Endothelial cell of umbilical vein (primary cell): ENCODE measurements around the gene ASB8. TPM values are rescaled to one million over a fixed set of nuclear protein-coding genes. Genes with fewer than 3 reads are reported as not detected.

Experiments
- BruUV-seq: library from RNA; stranded (reverse); fragments of 400-500 nt; replicated peaks from 2 replicates; lab custom pipeline; 2021; lab: Mats Ljungman, UMichigan
- CTCF ChIA-PET: fragments of 300-600, 350-600 bp; sonication (Branson Sonifier 250); formaldehyde crosslinking; loops from one replicate; lab custom pipeline; 2021; ENCODE audit warnings: antibody characterized with exemption, inconsistent platforms; lab: Charles Lee
- POLR2A ChIA-PET: fragments of 300-600, 350-600 bp; sonication (Branson Sonifier 250); formaldehyde crosslinking; loops from one replicate; lab custom pipeline; 2021; ENCODE audit warnings: antibody characterized with exemption, inconsistent platforms; lab: Charles Lee
- DNase-seq: peaks from one replicate; pipeline ENCODE4 v3.0.0-alpha.2; 2011; ENCODE audit warnings: low read depth, low spot score
- FAIRE-seq: peaks from 2 replicates; lab custom pipeline; 2011; peaks lifted over from hg19 to GRCh38; lab: Jason Lieb, UNC
- H2AFZ ChIP-seq: 2 replicates; pipeline ENCODE4 v1.6.0; 2012; ENCODE audit warnings: low read depth, low read length, control low read depth, inconsistent platforms
- H3K27ac ChIP-seq: 2 replicates; pipeline ENCODE4 v1.5.1; 2011; ENCODE audit warnings: low read depth, mild to moderate bottlenecking, control low read depth, low read length, moderate library complexity; ENCODE audit not compliant: insufficient read depth
- H3K27me3 ChIP-seq, 2 experiments: 2 replicates each; pipeline versions ENCODE4 v1.6.0 to v1.6.1; 2011; ENCODE audit warnings: low read length in 2 of 2, mixed read lengths in 1 of 2; ENCODE audit not compliant: control insufficient read depth in 2 of 2, insufficient read depth in 2 of 2
- H3K36me3 ChIP-seq, 2 experiments: 2 replicates in 1 of 2; 3 replicates in 1 of 2; pipeline ENCODE4 v1.5.1; 2011; ENCODE audit warnings: low read length in 2 of 2, mild to moderate bottlenecking in 1 of 2, moderate library complexity in 1 of 2; ENCODE audit not compliant: control insufficient read depth in 2 of 2, insufficient read depth in 2 of 2; ENCODE audit errors: extremely low read depth in 1 of 2
- H3K4me1 ChIP-seq: 3 replicates; pipeline ENCODE4 v1.5.1; 2011; ENCODE audit warnings: mild to moderate bottlenecking, low read length; ENCODE audit not compliant: control insufficient read depth, insufficient read depth; ENCODE audit errors: extremely low read depth
- H3K4me2 ChIP-seq: 2 replicates; pipeline ENCODE4 v1.6.1; 2011; ENCODE audit warnings: low read length, control low read depth, mixed read lengths; ENCODE audit not compliant: insufficient read depth
- H3K4me3 ChIP-seq, 3 experiments: fragments of 200-600 bp in 1 of 3; sonication (generic), shearing (Covaris generic) in 1 of 3; replicated peaks in 1 of 3; 2 replicates each; pipeline ENCODE4 v1.5.1; 2011 to 2016; ENCODE audit warnings: control low read depth in 3 of 3, low read length in 3 of 3, mild to moderate bottlenecking in 2 of 3, inconsistent platforms in 1 of 3, low read depth in 1 of 3, moderate library complexity in 1 of 3; ENCODE audit not compliant: insufficient read depth in 1 of 3
- H3K79me2 ChIP-seq: 2 replicates; pipeline ENCODE4 v1.6.0; 2012; ENCODE audit warnings: low read length, inconsistent platforms; ENCODE audit not compliant: control insufficient read depth, insufficient read depth
- H3K9ac ChIP-seq: replicated peaks from 2 replicates; pipeline ENCODE3; 2011; ENCODE audit warnings: low read length, control low read depth; ENCODE audit not compliant: insufficient read depth; ENCODE audit errors: extremely low read depth
- H3K9me1 ChIP-seq: replicated peaks from 3 replicates; pipeline ENCODE4 v1.6.0; 2011; ENCODE audit warnings: mild to moderate bottlenecking, low read length; ENCODE audit not compliant: control insufficient read depth, insufficient read depth; ENCODE audit errors: extremely low read depth
- H3K9me3 ChIP-seq: replicated peaks from 2 replicates; pipeline ENCODE4 v1.5.1; 2012; ENCODE audit warnings: low read length, inconsistent platforms; ENCODE audit not compliant: control insufficient read depth, insufficient read depth
- H4K20me1 ChIP-seq: replicated peaks from 2 replicates; pipeline ENCODE3; 2011; ENCODE audit warnings: mild to moderate bottlenecking, low read length; ENCODE audit not compliant: control insufficient read depth, insufficient read depth; ENCODE audit errors: extremely low read depth
- EZH2 ChIP-seq: IDR thresholded peaks from 2 replicates; pipeline ENCODE4 v1.6.1; 2012; ENCODE audit warnings: borderline replicate concordance, low read depth, mild to moderate bottlenecking, moderate library complexity, low read length, inconsistent platforms; ENCODE audit not compliant: severe bottlenecking
- JUN ChIP-seq: IDR thresholded peaks from 2 replicates; pipeline ENCODE4 v1.6.1; 2011; ENCODE audit warnings: borderline replicate concordance, low read depth; ENCODE audit not compliant: insufficient read length, insufficient read depth
- MAX ChIP-seq: IDR thresholded peaks from 2 replicates; pipeline ENCODE4 v1.6.1; 2011; ENCODE audit not compliant: insufficient read depth, insufficient read length
- MYC ChIP-seq: IDR thresholded peaks from one replicate; pipeline ENCODE4 v1.6.1; 2011; ENCODE audit warnings: mild to moderate bottlenecking, low read depth, low read length
- POLR2A ChIP-seq: IDR thresholded peaks from 2 replicates; pipeline ENCODE4 v1.6.1; 2012; ENCODE audit warnings: low read depth, mild to moderate bottlenecking, control low read depth, low read length
- POLR2AphosphoS5 ChIP-seq: IDR thresholded peaks from 2 replicates; pipeline ENCODE4 v1.6.1; 2012; ENCODE audit warnings: low read depth, mild to moderate bottlenecking, control low read depth, low read length, moderate library complexity; ENCODE audit not compliant: insufficient read depth
- dilution Hi-C: fragments of 300-500 bp; cut with MboI; formaldehyde crosslinking; loops from one replicate; pipeline ENCODE4 v1.15.0; 2019; ENCODE audit warnings: low sequenced_read_pairs; ENCODE audit not compliant: extremely low pct_ligation_motif_present
- intact Hi-C: fragments of 100-400 bp; cut with micrococcal nuclease; formaldehyde crosslinking; loops from one replicate; pipeline ENCODE4 v1.10.0; 2022
- polyA plus RNA-seq, 4 experiments: library from polyadenylated mRNA; depleted of rRNA in 3 of 4; stranded (reverse) in 3 of 4; unstranded in 1 of 4; fragments of >200 nt; gene quantifications; 2 replicates each; pipeline versions ENCODE4 v1.2.1 to v1.2.3, GENCODE V29; 2011 to 2012; ENCODE audit warnings: missing spikeins in 1 of 4
- total RNA-seq: library from RNA; stranded (reverse); gene quantifications from 2 replicates; pipeline ENCODE4 v1.2.3, GENCODE V29; 2021
- TF ChIP-seq, protein P1 (sequence below), 2 donors: IDR thresholded peaks; 1 replicate in 1 of 2; 2 replicates in 1 of 2; pipeline ENCODE4 v1.5.1; 2011; ENCODE audit warnings: low read length in 2 of 2, mild to moderate bottlenecking in 2 of 2, moderate library complexity in 2 of 2, control low read depth in 1 of 2, inconsistent platforms in 1 of 2, low read depth in 1 of 2; ENCODE audit not compliant: insufficient read depth in 1 of 2; ENCODE audit errors: extremely low read depth in 1 of 2

Gene ASB8
- total and polyA plus RNA-seq, 2 donors (not counting 3 experiments of a cell fraction or from before 2014, with no cell fraction given), result 14.9 to 29.7 TPM

- Histone ChIP-seq H4K20me1 (no peaks in the 10 kb centered on the region), H3K27me3 (peaks cover 0 to 27% of the 10 kb centered on the region in 2 experiments), H3K36me3 (no peaks in the 10 kb centered on the region), H3K9me3 (no peaks in the 10 kb centered on the region), H3K4me3 (no peak overlapping the region), H3K4me2 (peak overlapping the region; percentile 17), H3K9me1 (no peaks in the 10 kb centered on the region), H2AFZ (no peak overlapping the region), H3K9ac (no peak overlapping the region), H3K27ac (no peak overlapping the region), H3K79me2 (no peaks in the 10 kb centered on the region), H3K4me1 (peaks cover 10% of the 10 kb centered on the region)
- FAIRE-seq (no peak), DNase-seq (peak; percentile 14)
- dilution Hi-C loops (no loop called here), intact Hi-C loops (loop anchor here (5.0 to 10.0 kb wide), 2 partner anchors 150 to 192 kb away; partner anchors contain the start of gene COL2A1)
- CTCF ChIA-PET, result interaction anchor here (1.7 kb wide), 1 partner anchor 10 kb away, joined by 4 read pairs; no protein-coding TSS in a partner anchor
- no TSS peak for BruUV-seq
- no peak for TF ChIP-seq EZH2
- POLR2A ChIA-PET, result no interaction called here
These were observed 37.5 kb upstream of the ASB8 start for GRCh38 chr12:48194799-48195201.

- no peaks in the 10 kb centered on the region for H4K20me1 ChIP-seq
- FAIRE-seq, result no peak
- H3K4me2 ChIP-seq, result no peak overlapping the region
- H2AFZ ChIP-seq, result no peak overlapping the region
- H3K27me3 ChIP-seq, result peaks cover 0 to 29% of the 10 kb centered on the region in 2 experiments
- TF ChIP-seq MYC (no peak), MAX (no peak), POLR2AphosphoS5 (no peak), JUN (no peak), POLR2A (no peak)
- TF ChIP-seq, protein P1, sequence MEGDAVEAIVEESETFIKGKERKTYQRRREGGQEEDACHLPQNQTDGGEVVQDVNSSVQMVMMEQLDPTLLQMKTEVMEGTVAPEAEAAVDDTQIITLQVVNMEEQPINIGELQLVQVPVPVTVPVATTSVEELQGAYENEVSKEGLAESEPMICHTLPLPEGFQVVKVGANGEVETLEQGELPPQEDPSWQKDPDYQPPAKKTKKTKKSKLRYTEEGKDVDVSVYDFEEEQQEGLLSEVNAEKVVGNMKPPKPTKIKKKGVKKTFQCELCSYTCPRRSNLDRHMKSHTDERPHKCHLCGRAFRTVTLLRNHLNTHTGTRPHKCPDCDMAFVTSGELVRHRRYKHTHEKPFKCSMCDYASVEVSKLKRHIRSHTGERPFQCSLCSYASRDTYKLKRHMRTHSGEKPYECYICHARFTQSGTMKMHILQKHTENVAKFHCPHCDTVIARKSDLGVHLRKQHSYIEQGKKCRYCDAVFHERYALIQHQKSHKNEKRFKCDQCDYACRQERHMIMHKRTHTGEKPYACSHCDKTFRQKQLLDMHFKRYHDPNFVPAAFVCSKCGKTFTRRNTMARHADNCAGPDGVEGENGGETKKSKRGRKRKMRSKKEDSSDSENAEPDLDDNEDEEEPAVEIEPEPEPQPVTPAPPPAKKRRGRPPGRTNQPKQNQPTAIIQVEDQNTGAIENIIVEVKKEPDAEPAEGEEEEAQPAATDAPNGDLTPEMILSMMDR (IDR thresholded peaks at IDR 0.05; ENCODE audit: extremely low read depth in 1 of 2, insufficient read depth in 1 of 2, low read depth in 1 of 2, low read length in 2 of 2), result no peak
- H3K27ac ChIP-seq, result no peak overlapping the region
- DNase-seq, result no peak
- CTCF ChIA-PET, result interaction anchor here (1.6 to 1.7 kb wide), 2 partner anchors 9 to 425 kb away, joined by 3 to 4 read pairs; no protein-coding TSS in a partner anchor
- BruUV-seq, result no TSS peak
- no peak overlapping the region for H3K4me3 ChIP-seq
- intact Hi-C loops, result loop anchor here (10.0 kb wide), 1 partner anchor 151 kb away; no protein-coding TSS in a partner anchor
- H3K9ac ChIP-seq, result no peak overlapping the region
- no peaks in the 10 kb centered on the region for H3K79me2 ChIP-seq
- no peaks in the 10 kb centered on the region for H3K9me1 ChIP-seq
- H3K36me3 ChIP-seq, result no peaks in the 10 kb centered on the region
- H3K4me1 ChIP-seq, result peaks cover 10% of the 10 kb centered on the region
- H3K9me3 ChIP-seq, result no peaks in the 10 kb centered on the region
- dilution Hi-C loops, result no loop called here
- POLR2A ChIA-PET, result no interaction called here
These were observed 36.3 kb upstream of the ASB8 start for GRCh38 chr12:48193623-48194022.
